Medulla oblongata (tissue), 1 donor: ENCODE data around the gene CAMKV.
"Not testable (repeated sequence)": the region's sequence is repeated elsewhere in the genome, so short reads cannot be mapped to it uniquely, and the experiment has no call there.

Source experiments
- DNase-seq: peaks from one replicate; pipeline ENCODE4 v3.0.0-alpha.2; 2015; ENCODE audit errors: extremely low spot score

CAMKV gene

DNA sequence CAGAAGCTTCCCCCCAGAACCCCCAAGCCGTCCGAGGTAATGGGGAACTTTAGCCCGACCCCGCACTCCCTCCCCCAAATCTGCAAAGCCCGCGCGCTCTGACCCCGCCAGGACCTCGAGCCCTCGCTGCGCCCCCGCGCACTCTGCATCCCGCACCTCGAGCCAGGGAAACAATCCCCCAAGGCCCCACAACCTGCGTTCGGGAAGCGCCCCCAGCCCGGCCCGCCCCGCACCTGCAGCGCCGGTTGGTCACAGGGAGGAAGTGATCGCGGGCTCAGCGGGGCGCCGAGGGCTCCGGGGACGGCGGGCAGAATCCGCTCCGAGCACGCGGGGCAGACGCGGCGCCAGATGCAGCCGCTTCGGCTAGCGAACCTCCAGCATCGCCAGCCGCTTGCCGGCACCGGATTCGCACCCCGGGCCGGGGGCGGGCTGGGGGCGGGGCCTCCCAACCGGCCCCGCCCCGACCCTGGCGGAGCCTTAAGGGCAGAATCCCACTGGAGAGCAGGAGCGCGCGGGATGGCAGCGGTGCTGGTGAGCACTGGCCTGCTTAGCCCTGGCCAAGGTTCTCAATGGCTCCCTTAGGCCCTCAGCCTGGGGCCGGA, at the start of gene CAMKV:
CAMKV (minus strand) TSS at position 382 of the 602 bp plus-strand sequence. CDS start 7,518 bp downstream, outside the sequence.
- DNase-seq, result no peak

- not testable (repeated sequence) for DNase-seq
Measured at GRCh38 chr3:49917806-49918590, 48.3 kb upstream of the CAMKV start.

- DNase-seq, result no peak
Measured at GRCh38 chr3:49916686-49917085, 47.0 kb upstream of the CAMKV start.

- DNase-seq, result no peak
Measured at GRCh38 chr3:49914906-49915305, 45.2 kb upstream of the CAMKV start.

- DNase-seq, result peak; percentile 35
Measured at GRCh38 chr3:49912881-49913281, 43.2 kb upstream of the CAMKV start.

- no peak for DNase-seq
Measured at GRCh38 chr3:49911611-49912010, 41.9 kb upstream of the CAMKV start.

DNA sequence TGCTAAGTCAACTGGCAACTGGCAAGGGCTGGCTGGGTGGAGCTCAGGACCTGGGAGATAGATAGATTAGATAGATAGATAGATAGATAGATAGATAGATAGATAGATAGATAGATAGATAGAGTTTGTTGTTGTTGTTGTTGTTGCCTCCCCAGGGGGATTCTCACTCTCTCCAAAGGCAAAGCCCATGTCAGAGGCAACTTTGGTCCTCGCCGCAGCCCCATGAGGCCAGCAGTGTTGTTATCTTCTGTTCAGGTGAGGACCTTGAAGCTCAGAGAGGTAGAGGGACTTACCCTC, 41.4 kb upstream of the CAMKV start:
- no peak for DNase-seq

DNA sequence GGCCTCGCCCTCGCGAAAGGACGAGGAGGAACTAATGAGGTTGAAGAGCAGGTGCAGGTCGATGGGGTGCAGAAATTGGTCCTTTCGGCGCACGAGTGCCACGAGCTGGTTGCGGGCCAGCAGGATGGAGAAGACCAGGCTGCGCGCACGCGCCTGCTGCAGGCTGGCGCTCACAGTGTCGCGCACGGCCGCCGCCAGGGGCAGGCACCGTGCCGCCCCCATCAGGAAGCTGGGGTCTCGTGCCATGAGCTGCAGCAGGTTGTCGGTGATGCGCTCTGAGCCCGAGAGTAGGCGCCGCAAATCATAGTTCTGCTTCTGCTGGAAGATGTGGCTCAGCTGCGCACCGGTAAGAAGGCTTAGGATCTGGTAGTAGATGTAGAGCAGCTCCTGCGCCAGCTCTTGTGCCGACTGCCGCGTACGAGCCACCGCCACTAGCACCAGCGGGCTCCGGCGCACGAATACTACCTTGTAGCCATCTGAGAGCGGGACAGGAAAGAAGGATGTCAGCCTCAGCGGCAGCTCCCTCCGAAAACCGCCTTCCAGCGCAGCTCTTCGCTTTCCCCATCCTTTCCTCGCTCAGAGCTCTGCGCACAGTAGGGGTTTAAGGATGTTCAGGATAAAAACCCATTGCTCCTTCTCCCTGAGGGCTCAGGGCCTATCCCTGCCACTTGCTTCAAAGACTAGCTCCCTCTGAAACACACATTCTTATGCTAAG, 40.9 kb upstream of the CAMKV start:
- no peak for DNase-seq

DNA sequence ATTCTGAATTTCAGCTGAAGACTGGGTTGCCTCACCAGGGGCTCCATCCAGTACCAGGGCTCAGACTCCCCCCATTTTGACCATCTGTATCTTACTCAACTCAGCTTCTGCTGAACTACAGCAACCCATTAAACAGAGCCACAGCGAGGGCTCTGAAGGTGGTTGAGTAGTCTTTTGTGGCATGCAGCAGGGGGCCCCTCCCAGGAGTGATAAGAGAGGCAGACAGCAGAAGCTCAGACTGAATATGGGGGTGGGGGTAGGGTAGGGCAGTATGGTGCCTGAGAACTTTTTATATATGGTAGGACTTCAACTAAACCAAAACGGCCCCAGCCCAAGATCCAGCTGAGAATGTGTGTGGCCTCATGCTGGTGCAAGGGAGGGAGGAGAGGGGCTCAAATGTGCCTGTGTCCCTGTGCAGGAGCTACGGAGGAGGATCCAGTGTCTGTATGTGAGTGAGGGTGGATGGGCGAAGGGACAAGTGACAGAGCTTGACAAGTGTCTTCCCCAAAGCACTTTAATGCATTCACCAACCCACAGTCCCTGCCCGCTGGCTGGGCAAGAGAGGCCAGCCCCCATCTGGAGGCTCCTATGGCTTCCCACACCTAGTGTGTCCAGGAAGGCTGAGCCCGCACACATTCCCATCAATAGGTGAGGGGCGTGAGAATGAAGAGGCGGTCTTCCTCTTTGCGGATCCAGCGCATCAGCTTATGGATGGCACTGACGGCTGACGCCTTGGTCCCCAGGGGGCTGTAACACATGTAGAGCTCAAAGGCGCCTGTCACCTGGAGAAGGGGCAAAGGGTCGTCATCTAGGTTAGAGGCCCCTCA, 38.9 kb upstream of the CAMKV start:
- no peak for DNase-seq

DNA sequence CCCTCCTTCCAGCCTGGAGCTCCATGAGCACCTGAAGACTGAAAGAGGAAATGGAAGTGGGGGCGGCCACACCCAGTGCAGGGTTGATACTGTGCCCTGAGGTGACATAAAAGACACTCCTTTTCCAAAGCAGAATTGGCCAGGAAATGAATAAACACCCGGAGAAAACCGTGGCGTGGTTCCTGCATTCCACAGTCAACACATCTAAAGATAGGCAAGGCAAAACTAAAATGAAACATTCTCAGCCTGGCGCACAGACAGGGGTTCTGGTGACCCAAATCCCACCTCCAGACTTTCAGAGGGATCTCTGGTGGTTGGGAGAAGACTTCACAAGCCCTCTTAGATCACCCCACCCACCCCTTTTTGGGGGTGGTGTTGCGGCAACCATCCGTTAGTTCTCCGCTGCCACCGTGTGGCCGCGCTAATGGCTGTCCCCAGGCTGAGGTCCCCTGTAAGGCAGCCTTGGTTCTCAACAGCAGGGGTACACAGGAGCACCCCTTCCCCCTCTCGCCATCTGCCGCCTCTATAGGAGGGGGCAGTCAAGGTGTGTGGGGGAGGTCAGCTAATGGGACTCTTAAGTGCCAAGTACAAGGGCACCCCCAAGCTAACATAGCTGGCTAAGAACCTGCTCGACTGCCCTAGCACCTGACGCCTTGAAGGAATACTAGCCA, 36.5 kb upstream of the CAMKV start:
- no peak for DNase-seq

GRCh38 chr3:49904448-49904847, 34.7 kb upstream of the CAMKV start:
- DNase-seq, result not testable (repeated sequence)

DNA sequence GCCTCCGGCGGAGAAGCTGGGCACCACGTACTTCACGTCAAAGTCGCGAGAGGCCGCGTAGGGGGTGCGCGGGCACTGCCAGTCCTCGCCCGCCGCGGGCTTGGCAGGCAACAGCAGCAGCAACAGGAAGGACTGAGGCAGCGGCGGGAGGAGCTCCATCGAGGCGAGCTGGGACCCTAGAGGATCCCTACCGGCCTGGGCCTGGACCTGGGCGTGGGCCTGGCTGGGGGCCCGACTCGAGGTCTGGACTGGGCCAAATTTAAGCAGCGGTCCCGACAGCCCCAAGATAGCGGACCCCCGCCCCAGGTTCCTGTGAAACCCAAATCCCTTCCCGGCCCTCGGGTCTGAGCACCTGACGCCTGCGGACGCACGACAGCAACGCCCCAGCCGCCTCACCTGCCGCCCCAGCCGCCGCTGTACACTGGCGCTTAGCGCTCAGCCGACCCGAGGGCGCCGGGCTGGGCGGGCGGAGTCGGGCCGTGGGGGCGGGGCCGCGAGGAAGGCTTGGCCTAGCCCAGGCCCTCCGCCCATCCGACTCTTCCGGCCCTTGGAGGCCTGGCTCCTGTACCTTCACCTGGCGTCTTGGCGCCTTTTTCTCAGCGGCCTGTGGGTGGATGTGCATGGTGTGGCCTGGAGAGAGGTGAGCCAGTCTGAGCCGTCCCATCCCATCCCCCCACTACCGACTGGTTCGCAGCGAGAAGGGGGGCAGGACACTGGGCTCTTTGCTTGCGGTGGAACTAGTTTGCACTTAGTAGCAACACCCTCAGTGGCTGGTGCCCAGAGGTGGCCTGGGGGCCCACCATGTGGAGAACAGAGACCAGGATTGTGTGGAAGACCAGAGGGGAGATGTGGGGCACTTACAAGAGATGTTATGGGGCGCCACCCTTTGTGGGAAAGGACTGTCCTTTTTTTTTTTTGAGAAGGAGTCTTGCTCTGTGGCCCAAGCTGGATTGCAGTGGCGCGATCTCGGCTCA, 34.0 kb upstream of the CAMKV start, which contains the start of gene MST1R:
MST1R (minus strand) TSS at position 423 of the 974 bp plus-strand sequence; CDS start at position 159, 264 bp downstream.
- DNase-seq, result no peak

- DNase-seq, result no peak
Measured at GRCh38 chr3:49902511-49903345, 33.0 kb upstream of the CAMKV start.

DNA sequence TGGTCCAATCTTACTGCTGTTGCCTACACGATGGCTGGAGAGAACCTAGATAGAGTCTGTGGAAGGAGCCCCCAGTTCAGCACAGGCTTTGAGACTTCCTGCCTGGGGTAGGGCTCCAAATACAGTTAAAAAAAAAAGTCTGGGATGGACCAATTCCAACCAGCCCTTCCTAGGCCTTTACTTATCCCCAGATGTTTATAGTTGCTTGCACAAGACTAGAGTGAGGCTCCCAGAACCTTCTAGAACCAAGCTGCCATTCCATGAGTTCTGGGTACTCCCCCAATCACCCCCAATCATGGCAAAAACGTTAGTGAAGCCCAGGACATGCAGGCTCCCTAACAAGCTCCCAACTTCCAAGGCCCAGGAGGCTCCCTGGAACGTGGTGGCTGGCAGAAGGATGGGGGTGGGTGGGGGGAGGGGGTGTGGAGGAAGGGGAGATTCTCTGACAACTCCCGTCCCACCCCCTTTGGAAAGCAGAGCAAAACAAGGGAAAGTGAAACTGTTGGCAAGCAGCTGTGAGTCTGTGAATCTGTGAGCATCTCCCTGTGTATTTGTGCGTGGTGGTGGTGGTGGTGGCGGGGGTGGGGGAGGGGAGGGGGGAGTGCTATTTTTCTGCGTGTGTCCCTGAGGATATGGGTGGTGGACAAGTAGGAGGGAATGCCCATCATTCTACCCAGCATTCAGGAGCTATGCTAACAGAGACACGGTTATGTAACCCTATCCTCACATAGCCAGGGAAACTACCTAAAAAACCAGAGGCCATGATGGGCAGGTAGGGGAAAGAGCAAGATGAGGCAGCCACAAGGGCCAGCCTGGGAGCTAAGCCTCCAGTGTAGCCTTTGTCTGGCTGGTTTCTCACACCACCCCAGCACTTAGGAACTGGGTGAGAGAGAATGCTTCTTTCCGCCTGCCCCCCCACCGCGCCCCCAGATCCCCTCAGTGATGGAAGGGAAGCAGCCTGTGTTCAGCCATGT, 31.9 kb upstream of the CAMKV start:
- DNase-seq, result no peak

DNA sequence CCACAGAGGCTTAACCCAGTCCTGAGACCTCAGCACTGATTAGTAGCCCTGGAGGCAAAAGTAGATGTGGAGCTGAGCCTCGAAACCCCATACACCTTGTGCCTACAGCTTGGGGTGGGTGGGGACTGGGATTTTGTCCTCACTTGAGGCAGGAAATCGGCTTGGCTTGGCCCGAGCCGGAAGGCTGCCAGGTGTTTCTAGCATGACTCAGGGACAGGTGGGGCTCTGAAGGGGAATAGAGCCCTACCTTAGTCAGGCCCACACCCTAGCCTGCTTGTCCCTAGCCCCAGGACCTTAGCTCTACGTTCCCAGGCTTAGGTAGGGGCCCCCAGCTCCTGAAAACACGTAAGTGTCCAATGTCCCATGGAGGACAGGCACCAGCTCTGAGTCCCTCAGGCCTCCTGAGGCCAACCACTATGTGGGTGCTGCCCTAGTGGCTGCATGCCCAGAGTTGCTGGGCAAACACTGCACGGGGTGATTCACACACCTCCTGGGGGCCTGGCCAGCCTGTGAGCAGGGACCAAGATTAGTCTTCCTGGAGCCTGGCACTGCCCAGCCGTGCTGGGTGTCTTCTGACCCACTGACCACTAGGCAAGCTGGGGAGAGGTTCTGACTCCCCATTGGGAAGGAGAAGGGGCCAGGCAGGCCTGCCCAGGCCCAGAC, 30.9 kb upstream of the CAMKV start:
- DNase-seq, result no peak

GRCh38 chr3:49899815-49900214, 30.1 kb upstream of the CAMKV start:
- DNase-seq, result no peak

DNA sequence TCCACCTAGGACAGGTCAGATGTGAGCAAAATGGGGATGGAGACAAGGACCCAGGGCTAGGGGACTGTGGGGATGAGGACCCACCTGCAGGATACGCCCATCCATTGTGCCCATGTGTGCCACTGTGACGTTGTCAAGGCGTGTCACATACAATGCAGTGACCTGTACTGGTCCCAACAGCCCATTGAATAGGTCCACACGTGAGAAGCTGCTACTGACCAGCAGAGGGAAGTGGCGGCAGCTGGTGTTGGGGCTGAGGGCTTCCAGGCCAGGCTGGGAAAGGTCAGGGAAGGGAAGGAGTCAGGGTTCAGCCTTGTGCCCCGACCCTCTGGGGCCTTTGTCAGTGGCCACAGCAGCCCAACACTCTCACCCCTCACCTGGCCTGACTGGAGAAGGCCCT, 29.3 kb upstream of the CAMKV start:
- DNase-seq, result no peak

GRCh38 chr3:49896345-49896744, 26.6 kb upstream of the CAMKV start:
- no peak for DNase-seq
